Spleen (tissue), 7 donors: Measurements from ENCODE around the gene ASCC3.

ENCODE experiments used
- POLR2A ChIP-seq, 3 donors: fragments of 450-650 bp; IDR thresholded peaks; one replicate each; pipeline ENCODE4 v1.5.1; 2017; ENCODE audit warnings: antibody characterized with exemption in 3 of 3, mild to moderate bottlenecking in 1 of 3
- POLR2AphosphoS5 ChIP-seq, 3 donors: sonication (generic); formaldehyde crosslinking; IDR thresholded peaks; one replicate each; pipeline ENCODE4 v1.5.1; 2017; ENCODE audit warnings: antibody characterized with exemption in 3 of 3
- TF ChIP-seq, protein P1 (sequence below), 11 experiments: fragments of 200-600 bp in 7 of 11; fragments of 450-650 bp in 4 of 11; sonication (generic) in 4 of 11; IDR thresholded peaks in 8 of 11; conservative IDR thresholded peaks in 3 of 11; 1 replicate in 7 of 11; 2 replicates in 4 of 11; pipeline versions ENCODE4 v1.4.0 to v1.8.0; 2016 to 2021; ENCODE audit warnings: antibody characterized with exemption in 11 of 11, inconsistent platforms in 4 of 11, mild to moderate bottlenecking in 1 of 11
- donor health status: DM: no; HTN: no; CAD: no; lungs with moderate emphysema.
- donor health status: DM: no; HTN: no; CAD: no.
- donor health status: DM: no; HTN: no; CAD: no.

DNA sequence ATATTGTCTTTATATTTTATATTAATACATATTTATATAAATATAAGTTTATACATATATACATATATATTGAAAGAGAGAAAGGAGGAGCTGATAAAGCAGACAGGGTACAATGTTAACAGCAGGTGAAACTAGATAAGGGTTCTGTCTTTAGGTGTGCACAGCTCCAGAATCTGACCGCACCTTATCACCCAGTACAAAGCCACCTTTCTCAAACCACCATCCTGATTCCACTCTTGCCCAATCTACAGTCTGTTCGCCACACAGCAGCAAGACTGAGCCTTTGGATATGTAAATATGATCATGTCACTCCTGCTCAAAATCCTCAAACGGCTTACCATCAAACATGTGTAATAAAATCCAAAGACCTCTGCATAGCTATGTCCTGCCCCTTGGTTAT, 34.7 kb upstream of the ASCC3 start:
- TF ChIP-seq, protein P1, sequence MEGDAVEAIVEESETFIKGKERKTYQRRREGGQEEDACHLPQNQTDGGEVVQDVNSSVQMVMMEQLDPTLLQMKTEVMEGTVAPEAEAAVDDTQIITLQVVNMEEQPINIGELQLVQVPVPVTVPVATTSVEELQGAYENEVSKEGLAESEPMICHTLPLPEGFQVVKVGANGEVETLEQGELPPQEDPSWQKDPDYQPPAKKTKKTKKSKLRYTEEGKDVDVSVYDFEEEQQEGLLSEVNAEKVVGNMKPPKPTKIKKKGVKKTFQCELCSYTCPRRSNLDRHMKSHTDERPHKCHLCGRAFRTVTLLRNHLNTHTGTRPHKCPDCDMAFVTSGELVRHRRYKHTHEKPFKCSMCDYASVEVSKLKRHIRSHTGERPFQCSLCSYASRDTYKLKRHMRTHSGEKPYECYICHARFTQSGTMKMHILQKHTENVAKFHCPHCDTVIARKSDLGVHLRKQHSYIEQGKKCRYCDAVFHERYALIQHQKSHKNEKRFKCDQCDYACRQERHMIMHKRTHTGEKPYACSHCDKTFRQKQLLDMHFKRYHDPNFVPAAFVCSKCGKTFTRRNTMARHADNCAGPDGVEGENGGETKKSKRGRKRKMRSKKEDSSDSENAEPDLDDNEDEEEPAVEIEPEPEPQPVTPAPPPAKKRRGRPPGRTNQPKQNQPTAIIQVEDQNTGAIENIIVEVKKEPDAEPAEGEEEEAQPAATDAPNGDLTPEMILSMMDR (IDR thresholded peaks at IDR 0.05 in 8 of 11, conservative IDR thresholded peaks at IDR 0.05 in 3 of 11): no peak
- TF ChIP-seq POLR2A (IDR thresholded peaks at IDR 0.05): no peak
- no peak for TF ChIP-seq POLR2AphosphoS5 (IDR thresholded peaks at IDR 0.05)
